HG03045 (cell line): ENCODE data around the gene PEMT.

Experiments used
- ATAC-seq: cut with Tn5 transposase; IDR thresholded peaks from one replicate; pipeline ENCODE4 v1.9.1; 2021; ENCODE audit warnings: mild to moderate bottlenecking, moderate library complexity; ENCODE audit not compliant: unreplicated experiment

The PEMT gene

GRCh38 chr17:17570798-17571716 lies 20.5 kb downstream of the PEMT start:
- ATAC-seq = no peak

GRCh38 chr17:17570140-17570797 lies 21.2 kb downstream of the PEMT start:
- ATAC-seq = no peak

DNA sequence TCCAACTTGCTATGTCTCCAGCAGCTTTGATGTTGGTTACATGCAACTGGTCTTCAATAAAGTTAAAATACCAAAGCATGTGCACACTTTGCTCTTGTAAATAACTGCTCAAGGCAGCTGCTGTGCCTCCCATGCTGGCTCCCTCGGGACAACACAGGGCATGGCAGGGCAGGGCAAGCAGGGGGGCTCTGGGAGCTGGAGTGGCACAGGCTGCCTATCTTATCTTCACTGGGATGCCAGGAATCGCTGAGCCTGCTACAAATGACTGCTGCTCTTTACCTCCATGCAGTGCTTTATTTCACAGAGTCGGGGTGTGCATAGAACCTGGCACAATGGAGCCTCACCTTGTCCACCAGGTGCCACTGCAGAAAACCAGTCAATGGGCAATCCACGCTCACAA lies 21.8 kb downstream of the PEMT start:
- no peak for ATAC-seq

DNA sequence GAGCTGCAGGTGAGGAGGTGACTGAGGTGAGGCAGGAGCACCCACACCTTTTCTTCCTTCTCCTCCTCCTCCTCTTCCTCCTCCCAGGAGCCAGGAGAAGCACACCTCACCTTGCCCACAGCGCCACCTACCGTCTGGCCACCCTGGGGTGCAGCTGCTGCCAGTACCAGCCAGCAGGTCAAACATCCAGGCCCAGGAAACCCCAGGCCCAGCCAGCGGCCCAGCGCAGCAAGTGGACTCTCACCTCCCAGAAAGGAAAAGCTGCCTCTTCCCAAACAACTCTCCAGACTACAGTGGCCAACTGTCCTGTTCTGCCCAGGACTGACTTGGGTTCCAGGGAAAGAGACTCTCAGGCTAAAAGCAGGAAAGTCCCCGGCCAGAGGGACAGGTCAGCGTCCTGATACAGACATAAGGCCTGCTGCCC lies 22.7 kb downstream of the PEMT start:
- no peak for ATAC-seq

- ATAC-seq = no peak
Measured at GRCh38 chr17:17567631-17568030, 23.9 kb downstream of the PEMT start.

DNA sequence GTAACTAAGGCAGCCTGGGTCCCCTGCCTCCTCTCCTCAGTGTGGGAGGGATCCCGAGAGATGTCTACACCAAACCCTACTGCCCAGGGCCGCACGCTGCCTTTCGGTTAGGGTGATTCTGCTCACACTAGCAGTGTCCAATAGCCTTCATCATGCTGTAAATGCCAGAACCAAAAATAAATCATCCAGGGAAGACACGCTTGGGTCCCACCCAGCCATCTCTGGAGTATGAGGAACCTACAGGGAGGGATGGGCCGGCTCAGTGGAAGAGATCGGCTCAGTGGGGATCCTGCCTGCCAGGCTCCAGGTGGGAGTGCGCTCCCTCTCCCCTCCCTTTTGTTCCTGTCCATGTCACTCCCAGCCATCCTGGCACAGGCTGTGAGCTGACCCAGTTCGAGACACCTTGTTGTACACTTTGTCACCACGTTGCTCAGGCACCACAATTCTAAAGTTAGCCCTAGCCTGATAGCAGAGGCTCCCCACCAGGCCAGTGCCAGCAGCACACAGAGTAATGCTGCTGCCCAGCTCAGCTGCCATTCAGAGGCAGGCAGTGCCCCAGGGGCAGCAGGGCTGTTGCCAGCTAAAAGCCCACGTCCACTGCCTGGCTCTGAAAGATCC lies 24.5 kb downstream of the PEMT start:
- ATAC-seq = no peak

DNA sequence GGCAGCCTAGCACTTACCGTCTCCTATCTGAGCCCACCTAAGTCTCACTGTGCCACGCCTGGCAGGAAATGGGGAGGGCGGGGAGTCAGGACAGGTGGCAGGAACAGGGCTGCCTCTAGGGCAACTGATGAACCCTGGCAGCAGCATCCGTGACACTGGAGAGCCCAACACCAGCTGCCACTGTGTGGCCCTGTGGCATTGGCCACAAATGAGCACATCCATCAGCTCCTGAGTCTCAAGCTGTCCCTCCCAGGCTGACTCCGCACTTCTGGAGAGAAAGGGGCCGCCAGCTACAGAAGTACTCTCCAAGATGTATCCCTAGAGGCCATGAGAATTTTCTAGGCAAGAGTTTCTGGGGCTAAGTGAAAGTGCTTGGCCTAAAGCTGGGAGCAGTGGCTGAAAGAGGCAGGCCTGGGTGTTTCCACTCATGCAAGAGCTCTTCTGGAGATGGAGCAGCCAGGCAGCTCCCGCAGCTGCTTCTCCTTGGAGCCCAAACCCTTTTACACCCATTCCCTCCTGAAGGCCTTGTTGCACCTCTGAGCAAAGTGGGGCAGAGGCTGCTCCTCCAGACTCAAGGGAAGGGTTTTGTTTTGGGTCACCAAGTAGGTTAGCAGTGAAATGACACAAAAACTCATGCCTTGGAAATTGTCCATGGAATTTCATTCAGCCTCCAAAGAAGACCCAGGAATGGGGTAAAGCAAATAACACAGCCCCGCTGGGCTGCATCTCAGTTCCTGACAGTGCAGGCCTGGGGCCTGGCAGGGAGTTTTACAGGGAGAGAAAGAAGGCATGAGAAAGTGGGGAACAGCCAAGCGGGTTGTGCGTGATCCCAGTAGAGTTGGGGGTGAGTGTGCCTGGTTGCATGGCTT lies 25.8 kb downstream of the PEMT start:
- ATAC-seq = no peak

GRCh38 chr17:17564896-17565295 lies 26.6 kb downstream of the PEMT start:
- no peak for ATAC-seq

- no peak for ATAC-seq
Measured at GRCh38 chr17:17564323-17564722, 27.2 kb downstream of the PEMT start.

DNA sequence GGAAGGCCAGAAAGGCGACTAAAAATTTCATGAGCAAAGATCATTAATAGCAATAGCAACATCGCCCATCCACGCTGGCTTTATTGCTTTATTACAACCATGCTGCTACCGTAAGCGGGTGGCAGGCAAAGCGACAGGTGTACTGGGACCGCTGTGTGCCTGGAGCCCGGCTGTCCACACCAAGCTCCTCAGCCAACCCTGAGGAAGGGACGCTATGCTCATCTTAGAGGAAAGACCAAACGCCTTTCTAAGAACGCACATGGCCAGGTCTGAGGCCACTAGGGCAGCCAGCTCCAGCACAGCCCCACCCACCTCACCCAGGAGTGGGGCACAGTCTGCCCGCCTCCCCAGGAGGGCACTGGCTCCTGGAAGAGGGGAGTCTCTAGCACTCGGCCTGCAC lies 28.0 kb downstream of the PEMT start:
- ATAC-seq = no peak

DNA sequence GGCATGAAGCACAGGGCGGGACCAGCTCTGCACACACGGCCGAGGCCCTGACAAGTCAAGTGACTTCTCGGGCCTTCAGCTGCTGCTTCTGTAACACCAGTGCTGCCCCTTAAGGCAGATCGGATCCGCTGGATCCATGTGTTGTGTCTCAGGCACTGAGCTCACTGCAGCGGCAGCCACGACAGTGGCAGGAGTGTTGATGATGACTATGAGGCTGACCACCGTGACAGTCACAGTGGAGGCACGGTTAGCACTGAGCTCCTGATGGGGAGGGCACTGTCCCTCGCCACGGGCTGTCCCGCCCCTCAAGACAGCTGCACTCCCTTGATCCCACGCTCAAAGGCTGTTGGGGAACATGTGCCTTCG lies 29.4 kb downstream of the PEMT start:
- ATAC-seq = no peak

DNA sequence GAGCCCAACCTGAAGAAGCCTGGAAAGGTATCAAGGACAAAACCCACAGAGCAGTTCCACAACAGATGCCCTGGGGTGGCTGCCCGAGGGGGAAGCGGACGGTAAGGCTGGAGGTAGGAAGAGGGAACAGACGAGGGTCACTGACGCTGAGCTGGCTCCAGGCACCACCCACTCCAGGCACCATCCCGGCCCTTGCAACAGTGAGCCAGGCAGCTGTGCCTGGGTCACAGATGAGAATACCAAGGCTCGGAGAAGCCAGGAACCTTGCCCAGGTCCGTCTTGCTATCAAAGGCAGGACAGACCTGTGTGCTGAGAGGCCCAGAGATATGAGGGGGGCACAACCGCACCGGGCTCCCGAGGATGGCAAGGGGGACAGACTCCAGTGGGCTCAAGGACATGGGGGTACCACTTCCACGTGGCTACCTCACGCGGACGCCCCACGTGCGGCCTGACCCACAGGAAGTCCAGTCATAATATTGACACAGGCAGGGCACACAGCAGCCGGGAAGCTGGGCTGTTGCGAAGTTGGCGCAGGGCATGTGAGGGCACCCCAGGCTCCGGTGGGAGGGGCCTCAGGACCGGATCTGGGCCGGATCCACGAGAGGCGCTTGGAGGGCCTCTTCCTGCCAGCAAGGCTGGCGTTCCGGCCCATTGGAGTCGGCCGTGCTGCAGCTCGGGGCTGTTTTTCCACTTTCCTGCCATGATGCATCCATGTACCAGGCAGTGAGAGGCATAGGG lies 29.9 kb downstream of the PEMT start:
- no peak for ATAC-seq

DNA sequence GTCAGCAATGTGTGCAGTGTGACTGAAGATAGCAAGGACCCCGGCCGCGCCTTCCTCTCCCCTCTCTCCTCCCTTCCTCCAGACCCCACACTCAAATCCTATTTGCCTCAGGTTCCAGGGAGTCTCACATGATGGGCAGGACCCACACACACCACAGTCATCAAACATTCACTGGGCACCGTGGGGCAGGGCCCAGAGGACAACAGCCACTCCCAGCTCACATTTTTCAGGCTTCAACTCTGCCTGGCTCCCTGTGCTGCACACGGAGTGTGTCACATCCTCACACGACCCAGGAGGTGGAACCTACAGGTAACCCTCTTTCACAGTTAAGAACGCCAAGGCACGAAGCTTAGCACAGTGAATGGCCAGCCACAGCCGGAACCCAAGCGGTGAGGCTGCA lies 30.5 kb downstream of the PEMT start:
- ATAC-seq = no peak

DNA sequence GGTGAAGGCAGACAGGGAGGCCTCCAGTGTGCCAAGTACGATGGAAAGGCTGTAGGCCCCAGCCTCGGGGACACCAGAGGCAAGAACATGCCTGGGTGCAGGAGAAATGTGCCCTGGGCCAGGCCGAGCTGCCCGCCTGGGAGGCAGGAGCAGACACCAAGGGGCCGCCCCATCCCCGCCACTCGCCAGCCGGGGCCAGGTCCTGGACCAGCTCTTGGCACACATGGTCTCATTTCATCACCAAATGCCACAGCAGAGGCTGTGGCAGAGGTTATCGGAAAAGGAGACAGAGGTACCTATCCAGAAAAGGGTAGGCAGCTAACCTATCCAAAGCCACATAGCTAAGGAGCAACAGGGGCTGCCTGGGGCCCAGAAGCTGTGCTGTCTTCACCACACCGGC lies 31.3 kb downstream of the PEMT start:
- ATAC-seq = no peak

GRCh38 chr17:17559164-17559563 lies 32.3 kb downstream of the PEMT start:
- no peak for ATAC-seq

GRCh38 chr17:17558431-17558830 lies 33.1 kb downstream of the PEMT start:
- ATAC-seq = no peak

GRCh38 chr17:17557796-17558195 lies 33.7 kb downstream of the PEMT start:
- ATAC-seq = no peak

DNA sequence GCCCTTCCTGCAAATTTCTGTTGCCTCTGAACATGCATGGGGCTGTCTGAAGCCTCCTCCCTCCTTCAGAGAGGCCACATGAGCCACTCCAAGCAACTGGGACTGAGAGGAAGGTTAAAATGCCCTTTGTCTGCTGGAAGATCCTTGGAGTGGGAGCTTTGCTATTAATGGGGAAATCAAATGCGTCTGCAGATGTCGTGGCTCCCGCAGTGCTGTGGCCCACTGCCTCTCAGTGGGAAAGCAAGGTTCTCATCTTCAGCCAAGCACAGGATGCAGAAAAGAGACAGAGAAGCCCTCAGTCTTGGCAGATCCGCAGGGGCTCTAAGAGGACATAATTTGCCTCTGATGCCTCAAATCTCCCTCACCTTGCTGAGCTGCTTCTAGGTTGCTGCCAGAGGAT lies 34.8 kb downstream of the PEMT start:
- no peak for ATAC-seq

DNA sequence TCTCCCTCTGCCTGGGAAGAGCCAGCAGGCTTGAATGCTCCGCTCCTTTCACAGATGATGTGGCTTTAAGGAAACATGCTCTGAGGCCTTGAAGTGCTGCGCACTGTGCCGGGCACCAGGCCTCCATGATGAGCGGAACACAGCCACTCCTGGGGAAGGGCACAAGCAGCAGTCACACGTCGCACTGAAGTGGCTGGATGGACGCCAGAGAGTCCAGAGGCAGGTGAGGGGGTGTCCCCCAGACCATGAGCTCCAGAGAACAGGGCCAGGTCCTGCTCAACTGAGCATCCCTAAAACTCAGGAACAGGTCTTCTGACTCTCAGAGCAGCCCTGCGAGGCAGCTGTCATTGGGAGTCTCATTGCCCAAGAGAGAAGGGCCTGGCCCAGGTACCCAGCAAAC lies 35.6 kb downstream of the PEMT start:
- no peak for ATAC-seq

DNA sequence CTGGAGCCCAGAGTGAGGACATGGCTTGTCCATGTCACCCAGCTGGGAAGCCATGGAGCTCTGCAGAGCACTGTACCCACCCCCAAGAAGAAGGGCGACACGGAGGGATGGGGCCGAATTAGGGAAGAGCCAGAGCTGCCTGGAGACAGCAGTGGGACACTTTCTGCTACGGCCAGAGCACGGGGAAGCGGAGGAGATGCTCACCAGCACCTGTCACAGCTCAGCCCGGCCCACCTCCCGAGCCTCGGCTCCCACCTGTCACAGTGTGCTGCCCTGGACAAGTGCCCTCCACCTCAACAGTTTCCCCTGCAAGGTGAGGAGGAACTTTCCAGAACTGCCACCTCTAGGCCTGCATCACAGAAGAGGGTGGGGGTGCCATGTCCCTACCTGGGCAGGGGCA lies 36.4 kb downstream of the PEMT start:
- no peak for ATAC-seq
